Measurements from ENCODE around the gene ABTB1.
A peak's percentile ranks its signal among the peaks of the same experiment; 100 is the strongest.
"Not testable (repeated sequence)": the region's sequence is repeated elsewhere in the genome, so short reads cannot be mapped to it uniquely, and the experiment has no call there.

Gene ABTB1

GRCh38 chr3:127651516-127652172 lies 21.1 kb upstream of the ABTB1 start:
- no peak for DNase-seq

- DNase-seq = peak; percentile 34
These were observed 20.3 kb upstream of the ABTB1 start for GRCh38 chr3:127652246-127652995.

GRCh38 chr3:127654374-127654773 lies 18.4 kb upstream of the ABTB1 start:
- DNase-seq = no peak

- DNase-seq = not testable (repeated sequence)
These were observed 17.8 kb upstream of the ABTB1 start for GRCh38 chr3:127654993-127655392.

- no peak for DNase-seq
These were observed 17.1 kb upstream of the ABTB1 start for GRCh38 chr3:127655641-127656040.

GRCh38 chr3:127656906-127657305 lies 15.8 kb upstream of the ABTB1 start:
- no peak for DNase-seq

- no peak for DNase-seq
These were observed 14.5 kb upstream of the ABTB1 start for GRCh38 chr3:127658234-127658633.

GRCh38 chr3:127660621-127661251 lies 12.0 kb upstream of the ABTB1 start:
- DNase-seq = no peak

- no peak for DNase-seq
These were observed 11.2 kb upstream of the ABTB1 start for GRCh38 chr3:127661600-127661999.

GRCh38 chr3:127662001-127662469 lies 10.7 kb upstream of the ABTB1 start:
- DNase-seq = no peak

- DNase-seq = no peak
These were observed 9.6 kb upstream of the ABTB1 start for GRCh38 chr3:127663151-127663550.

GRCh38 chr3:127665165-127665564 lies 7.6 kb upstream of the ABTB1 start:
- no peak for DNase-seq

GRCh38 chr3:127665586-127665985 lies 7.2 kb upstream of the ABTB1 start:
- DNase-seq = no peak

- no peak for DNase-seq
These were observed 6.1 kb upstream of the ABTB1 start for GRCh38 chr3:127666676-127667075.

GRCh38 chr3:127667119-127667681 lies 5.6 kb upstream of the ABTB1 start:
- DNase-seq = no peak

GRCh38 chr3:127668906-127669305 lies 3.8 kb upstream of the ABTB1 start:
- no peak for DNase-seq

GRCh38 chr3:127669541-127670228 lies 3.1 kb upstream of the ABTB1 start:
- DNase-seq = no peak

- DNase-seq = no peak
These were observed 2.6 kb upstream of the ABTB1 start for GRCh38 chr3:127670229-127670559.

GRCh38 chr3:127670761-127671522 lies 1.8 kb upstream of the ABTB1 start:
- DNase-seq = no peak

GRCh38 chr3:127671523-127672428 lies 976 bp upstream of the ABTB1 start:
- DNase-seq = no peak

Measured in DMS79 (cell line).